Mesothelial cell of epicardium (in vitro differentiated cells): ENCODE data around the gene TGFB3. TPM values are rescaled to one million over a fixed set of nuclear protein-coding genes. Genes with fewer than 3 reads are reported as not detected.
"Not testable (repeated sequence)": the region's sequence is repeated elsewhere in the genome, so short reads cannot be mapped to it uniquely, and the experiment has no call there.

ENCODE experiments used
- DNase-seq, 2 experiments: peaks; one replicate each; pipeline ENCODE4 v3.0.0; 2021; ENCODE audit warnings: low spot score in 2 of 2; ENCODE audit not compliant: unreplicated experiment in 2 of 2
- H3K27ac Mint-ChIP-seq: 2 replicates; pipeline ENCODE4 v1.8.0; 2021; ENCODE audit warnings: mixed read lengths
- H3K27me3 Mint-ChIP-seq: 2 replicates; pipeline ENCODE4 v1.8.0; 2021; ENCODE audit warnings: low read depth, mixed read lengths
- H3K36me3 Mint-ChIP-seq: 2 replicates; pipeline ENCODE4 v1.8.0; 2021; ENCODE audit warnings: mixed read lengths
- H3K4me1 Mint-ChIP-seq: 2 replicates; pipeline ENCODE4 v1.8.0; 2021; ENCODE audit warnings: mixed read lengths
- H3K4me3 Mint-ChIP-seq: 2 replicates; pipeline ENCODE4 v1.8.0; 2021; ENCODE audit warnings: mild to moderate bottlenecking, moderate library complexity, mixed read lengths
- H3K9me3 Mint-ChIP-seq: 2 replicates; pipeline ENCODE4 v1.8.0; 2021; ENCODE audit warnings: mixed read lengths
- CTCF ChIP-seq: fragments of 200-600 bp; sonication (generic); IDR thresholded peaks from one replicate; pipeline ENCODE4 v1.5.0; 2021; ENCODE audit warnings: antibody characterized with exemption; ENCODE audit not compliant: unreplicated experiment
- total RNA-seq: library from RNA; stranded (reverse); gene quantifications from 3 replicates; pipeline ENCODE4 v1.2.1, GENCODE V29; 2021

The TGFB3 gene
- total RNA-seq, 1 donor from 2014 or later = 62.0 TPM

- Mint-ChIP-seq H3K4me1 (peaks cover 7% of the 10 kb centered on the region), H3K27me3 (no peaks in the 10 kb centered on the region), H3K27ac (no peak overlapping the region), H3K4me3 (no peak overlapping the region), H3K9me3 (no peaks in the 10 kb centered on the region), H3K36me3 (no peaks in the 10 kb centered on the region)
- DNase-seq = no peak
- no peak for TF ChIP-seq CTCF
Measured at GRCh38 chr14:75934998-75935628, 46.7 kb downstream of the TGFB3 start.

GRCh38 chr14:75933712-75934296 lies 48.0 kb downstream of the TGFB3 start:
- no peak for TF ChIP-seq CTCF
- DNase-seq = no peak
- Mint-ChIP-seq H3K27me3 (no peaks in the 10 kb centered on the region), H3K4me3 (no peak overlapping the region), H3K4me1 (peaks cover 9% of the 10 kb centered on the region), H3K36me3 (no peaks in the 10 kb centered on the region), H3K27ac (no peak overlapping the region), H3K9me3 (no peaks in the 10 kb centered on the region)

GRCh38 chr14:75928690-75929181 lies 53.1 kb downstream of the TGFB3 start:
- H3K9me3 Mint-ChIP-seq = peaks cover 4% of the 10 kb centered on the region
- no peak for DNase-seq
- no peak for TF ChIP-seq CTCF
- H3K4me3 Mint-ChIP-seq = peak overlapping the region; percentile 38
- H3K27me3 Mint-ChIP-seq = no peaks in the 10 kb centered on the region
- peaks cover 7% of the 10 kb centered on the region for H3K36me3 Mint-ChIP-seq
- H3K4me1 Mint-ChIP-seq = peaks cover 9% of the 10 kb centered on the region
- peak overlapping the region; percentile 76 for H3K27ac Mint-ChIP-seq

- Mint-ChIP-seq H3K9me3 (peaks cover 4% of the 10 kb centered on the region), H3K27ac (peak overlapping the region; percentile 27), H3K36me3 (peaks cover 8% of the 10 kb centered on the region), H3K4me3 (no peak overlapping the region), H3K27me3 (no peaks in the 10 kb centered on the region), H3K4me1 (peaks cover 9% of the 10 kb centered on the region)
- DNase-seq = no peak
- TF ChIP-seq CTCF = no peak
Measured at GRCh38 chr14:75927564-75928087, 54.2 kb downstream of the TGFB3 start.

- Mint-ChIP-seq H3K36me3 (peaks cover 11% of the 10 kb centered on the region), H3K27me3 (no peaks in the 10 kb centered on the region), H3K9me3 (peaks cover 9% of the 10 kb centered on the region), H3K4me1 (peaks cover 9% of the 10 kb centered on the region), H3K27ac (no peak overlapping the region), H3K4me3 (no peak overlapping the region)
- DNase-seq = no peak
- peak; percentile 26 for TF ChIP-seq CTCF
Measured at GRCh38 chr14:75926431-75927115, 55.2 kb downstream of the TGFB3 start.

- Mint-ChIP-seq H3K36me3 (peaks cover 23% of the 10 kb centered on the region), H3K9me3 (peaks cover 21% of the 10 kb centered on the region)
- not testable (repeated sequence) for H3K4me3 Mint-ChIP-seq, H3K27me3 Mint-ChIP-seq, H3K27ac Mint-ChIP-seq, H3K4me1 Mint-ChIP-seq, DNase-seq
Measured at GRCh38 chr14:75925141-75925840, 56.5 kb downstream of the TGFB3 start.

GRCh38 chr14:75920421-75920820 lies 61.4 kb downstream of the TGFB3 start:
- Mint-ChIP-seq H3K9me3 (peaks cover 21% of the 10 kb centered on the region), H3K36me3 (peaks cover 21% of the 10 kb centered on the region)
- DNase-seq, H3K4me3 Mint-ChIP-seq, H3K4me1 Mint-ChIP-seq, H3K27me3 Mint-ChIP-seq, H3K27ac Mint-ChIP-seq: not testable (repeated sequence)
